Activated B cell treated with CpG ODN at 0.5 μM for 24 hours (primary cell): ENCODE measurements around the gene NGB. TPM values are rescaled to one million over a fixed set of nuclear protein-coding genes. Genes with fewer than 3 reads are reported as not detected.

ENCODE experiments used
- ATAC-seq: fragments of 200-7000 bp; cut with Tn5 transposase; one replicate; pipeline ENCODE4 v1.10.0; 2021; ENCODE audit warnings: low read depth, mild to moderate bottlenecking, moderate library complexity
- CTCF ChIA-PET: fragments of 350-600 bp; sonication (Branson Sonifier 250); formaldehyde crosslinking; loops from one replicate; lab custom pipeline; 2021; ENCODE audit warnings: antibody characterized with exemption; lab: Charles Lee
- POLR2A ChIA-PET: fragments of 350-600 bp; sonication (Branson Sonifier 250); formaldehyde crosslinking; loops from one replicate; lab custom pipeline; 2021; ENCODE audit warnings: antibody characterized with exemption; lab: Charles Lee
- DNase-seq: peaks from one replicate; pipeline ENCODE4 v3.0.0; 2022
- H3K27ac Mint-ChIP-seq: one replicate; pipeline ENCODE4 v1.8.0; 2020; ENCODE audit warnings: mixed read lengths
- H3K27me3 Mint-ChIP-seq: one replicate; pipeline ENCODE4 v1.8.0; 2021; ENCODE audit warnings: mixed read lengths
- H3K36me3 Mint-ChIP-seq: one replicate; pipeline ENCODE4 v1.8.0; 2021; ENCODE audit warnings: low read depth, mixed read lengths
- H3K4me1 Mint-ChIP-seq: one replicate; pipeline ENCODE4 v1.8.0; 2021; ENCODE audit warnings: mixed read lengths
- H3K4me3 Mint-ChIP-seq: one replicate; pipeline ENCODE4 v1.8.0; 2020; ENCODE audit warnings: mild to moderate bottlenecking, mixed read lengths
- H3K9me3 Mint-ChIP-seq: one replicate; pipeline ENCODE4 v1.8.0; 2020; ENCODE audit warnings: mixed read lengths
- intact Hi-C: fragments of 100-400 bp; cut with micrococcal nuclease; formaldehyde crosslinking; loops from one replicate; pipeline ENCODE4 v1.15.1; 2024
- total RNA-seq: library from RNA; stranded (reverse); gene quantifications from 2 replicates; pipeline ENCODE4 v1.2.3, GENCODE V29; 2022
- TF ChIP-seq, protein P1 (sequence below): fragments of 200-600 bp; IDR thresholded peaks from one replicate; pipeline ENCODE4 v1.8.0; 2022; ENCODE audit warnings: antibody characterized with exemption, mild to moderate bottlenecking

NGB gene
- total RNA-seq, 1 donor from 2014 or later: not detected

DNA sequence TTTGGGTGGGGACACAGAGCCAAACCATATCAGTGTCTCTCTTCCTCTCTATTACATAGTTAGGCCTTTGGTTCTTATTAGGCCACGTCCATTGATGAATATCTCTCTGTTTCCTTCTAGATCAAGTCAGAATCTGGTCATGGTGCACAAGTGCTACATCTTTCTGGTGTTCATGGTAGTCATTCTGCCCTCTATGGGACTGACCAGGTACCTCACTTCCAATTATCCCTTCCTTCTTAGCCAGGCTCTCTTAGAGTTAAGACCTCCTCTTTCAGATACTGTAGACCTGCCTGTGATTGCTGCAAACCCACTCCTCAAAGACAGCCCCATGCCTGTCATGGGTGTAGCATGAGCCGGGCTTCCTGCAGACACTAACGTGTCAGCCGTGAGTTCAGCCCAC is 25.2 kb downstream of the NGB start:
- Mint-ChIP-seq H3K4me3 (no peak overlapping the region), H3K9me3 (no peaks in the 10 kb centered on the region), H3K27ac (no peak overlapping the region), H3K4me1 (peaks cover 37% of the 10 kb centered on the region), H3K36me3 (no peaks in the 10 kb centered on the region), H3K27me3 (no peaks in the 10 kb centered on the region)
- CTCF ChIA-PET: no interaction called here
- POLR2A ChIA-PET: no interaction called here
- intact Hi-C loops: no loop called here
- ATAC-seq (no peak), DNase-seq (no peak)
- TF ChIP-seq, protein P1, sequence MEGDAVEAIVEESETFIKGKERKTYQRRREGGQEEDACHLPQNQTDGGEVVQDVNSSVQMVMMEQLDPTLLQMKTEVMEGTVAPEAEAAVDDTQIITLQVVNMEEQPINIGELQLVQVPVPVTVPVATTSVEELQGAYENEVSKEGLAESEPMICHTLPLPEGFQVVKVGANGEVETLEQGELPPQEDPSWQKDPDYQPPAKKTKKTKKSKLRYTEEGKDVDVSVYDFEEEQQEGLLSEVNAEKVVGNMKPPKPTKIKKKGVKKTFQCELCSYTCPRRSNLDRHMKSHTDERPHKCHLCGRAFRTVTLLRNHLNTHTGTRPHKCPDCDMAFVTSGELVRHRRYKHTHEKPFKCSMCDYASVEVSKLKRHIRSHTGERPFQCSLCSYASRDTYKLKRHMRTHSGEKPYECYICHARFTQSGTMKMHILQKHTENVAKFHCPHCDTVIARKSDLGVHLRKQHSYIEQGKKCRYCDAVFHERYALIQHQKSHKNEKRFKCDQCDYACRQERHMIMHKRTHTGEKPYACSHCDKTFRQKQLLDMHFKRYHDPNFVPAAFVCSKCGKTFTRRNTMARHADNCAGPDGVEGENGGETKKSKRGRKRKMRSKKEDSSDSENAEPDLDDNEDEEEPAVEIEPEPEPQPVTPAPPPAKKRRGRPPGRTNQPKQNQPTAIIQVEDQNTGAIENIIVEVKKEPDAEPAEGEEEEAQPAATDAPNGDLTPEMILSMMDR: no peak

DNA sequence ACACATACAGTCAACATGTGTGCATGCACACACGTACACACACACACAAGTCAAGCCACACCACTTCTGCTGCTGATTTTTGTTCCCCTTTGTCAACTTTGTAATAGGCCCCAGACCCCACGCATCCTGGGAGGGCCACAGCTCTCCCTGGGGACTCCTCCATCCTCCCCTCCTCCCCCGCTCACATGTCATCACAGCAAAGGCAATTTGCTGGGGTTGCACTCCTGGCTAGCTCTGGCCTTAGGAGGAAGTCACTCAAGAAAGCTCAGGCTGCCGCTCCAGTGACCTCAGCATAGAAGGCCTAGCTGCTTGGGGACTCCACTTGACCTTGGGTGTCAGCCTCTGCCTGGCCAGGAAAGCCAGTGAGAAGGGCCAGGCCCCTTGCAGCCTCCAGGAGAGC is 27.2 kb downstream of the NGB start:
- DNase-seq (peak; percentile 37), ATAC-seq (peak; percentile 97)
- peak overlapping the region; percentile 38 for H3K27ac Mint-ChIP-seq
- no peaks in the 10 kb centered on the region for H3K27me3 Mint-ChIP-seq
- ChIA-PET CTCF (no interaction called here), POLR2A (interaction anchor here (0.6 to 1.3 kb wide), 2 partner anchors 78 to 514 kb away, joined by 3 to 9 read pairs; partner anchors contain the start of gene GSTZ1)
- intact Hi-C loops: no loop called here
- TF ChIP-seq, protein P1: no peak
- no peaks in the 10 kb centered on the region for H3K9me3 Mint-ChIP-seq
- H3K4me3 Mint-ChIP-seq: no peak overlapping the region
- H3K4me1 Mint-ChIP-seq: peaks cover 37% of the 10 kb centered on the region
- no peaks in the 10 kb centered on the region for H3K36me3 Mint-ChIP-seq

DNA sequence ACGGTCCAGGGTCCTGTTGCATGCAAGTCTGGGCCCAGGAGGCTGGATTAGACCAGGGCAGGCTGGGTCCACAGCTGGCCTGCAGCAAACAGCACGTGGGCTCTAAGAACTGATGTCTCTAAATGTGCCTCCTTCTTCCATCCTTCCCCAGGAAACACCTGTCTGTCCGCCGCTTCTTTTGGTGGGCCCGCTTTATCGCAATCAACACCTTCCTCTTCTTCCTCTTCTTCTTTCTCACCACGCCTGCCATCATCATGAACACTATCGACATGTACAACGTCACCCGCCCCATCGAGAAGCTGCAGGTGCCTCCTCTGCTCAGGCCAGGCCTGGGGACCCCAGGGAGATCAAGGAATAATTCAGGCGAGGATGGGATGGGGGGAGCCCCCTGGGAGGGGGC is 28.3 kb downstream of the NGB start:
- no peak for DNase-seq
- CTCF ChIA-PET: no interaction called here
- Mint-ChIP-seq H3K27me3 (no peaks in the 10 kb centered on the region), H3K4me1 (peaks cover 37% of the 10 kb centered on the region), H3K4me3 (peak overlapping the region; percentile 12), H3K36me3 (no peaks in the 10 kb centered on the region), H3K9me3 (no peaks in the 10 kb centered on the region), H3K27ac (peak overlapping the region; percentile 14)
- TF ChIP-seq, protein P1: no peak
- ATAC-seq: no peak
- intact Hi-C loops: no loop called here
- POLR2A ChIA-PET: interaction anchor here (1.3 kb wide), 1 partner anchor 79 kb away, joined by 3 read pairs; the partner anchor contains the start of gene GSTZ1

DNA sequence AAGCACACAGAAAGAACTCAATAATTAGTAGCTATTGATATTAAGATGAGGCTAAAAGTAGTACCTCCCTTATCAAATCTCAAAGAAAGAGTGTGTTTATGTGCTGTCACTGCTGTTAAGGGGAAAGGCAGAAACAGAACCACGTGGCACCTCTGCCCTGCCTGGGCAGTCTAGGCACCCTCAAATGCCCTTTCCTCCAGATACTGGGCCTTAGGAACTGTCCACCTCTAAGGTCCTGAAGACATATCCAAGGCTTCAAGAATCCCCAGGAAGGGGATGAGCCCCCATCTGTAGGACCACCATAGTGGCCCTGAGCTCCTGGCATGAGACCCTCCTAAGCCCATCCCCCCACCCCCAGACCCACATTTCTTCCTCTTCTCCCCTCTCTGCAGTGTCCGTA is 29.1 kb downstream of the NGB start:
- Mint-ChIP-seq H3K27me3 (no peaks in the 10 kb centered on the region), H3K9me3 (no peaks in the 10 kb centered on the region), H3K36me3 (no peaks in the 10 kb centered on the region), H3K4me3 (no peak overlapping the region), H3K4me1 (peaks cover 37% of the 10 kb centered on the region), H3K27ac (no peak overlapping the region)
- POLR2A ChIA-PET: no interaction called here
- ATAC-seq (no peak), DNase-seq (no peak)
- CTCF ChIA-PET: no interaction called here
- TF ChIP-seq, protein P1: no peak
- intact Hi-C loops: no loop called here

DNA sequence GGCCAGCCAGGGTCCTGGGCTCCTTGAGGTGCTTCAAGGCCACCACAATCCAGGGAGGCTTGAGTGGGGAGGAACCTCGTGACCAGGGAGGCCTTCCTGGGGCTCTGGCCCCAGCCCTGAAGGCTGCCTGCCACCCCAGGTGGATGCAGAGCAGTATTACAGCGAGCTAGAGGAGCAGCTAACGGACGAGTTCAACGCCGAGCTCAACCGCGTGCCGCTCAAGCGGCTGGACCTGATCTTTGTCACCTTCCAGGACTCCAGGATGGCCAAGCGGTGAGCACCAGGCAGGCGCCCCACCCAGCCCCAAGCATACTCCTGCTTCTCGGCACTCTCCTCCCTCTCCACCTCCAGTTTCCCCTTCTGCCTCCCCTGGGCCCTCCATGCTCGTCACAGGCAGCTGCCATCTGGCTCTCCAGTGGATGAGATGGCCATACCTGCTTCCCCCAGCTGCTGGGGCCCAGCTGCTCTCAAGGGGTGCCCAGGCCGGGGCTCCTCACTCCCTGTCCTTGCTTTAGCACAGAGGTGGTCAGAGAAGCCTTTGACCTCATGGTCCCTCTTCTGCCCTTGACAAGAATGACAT is 30.6 kb downstream of the NGB start:
- POLR2A ChIA-PET: no interaction called here

More for the DNA sequence above, 30.6 kb downstream of the NGB start:
- H3K36me3 Mint-ChIP-seq: no peaks in the 10 kb centered on the region
- DNase-seq: no peak
- intact Hi-C loops: no loop called here
- no peak overlapping the region for H3K27ac Mint-ChIP-seq
- CTCF ChIA-PET: no interaction called here
- no peak for ATAC-seq
- peaks cover 35% of the 10 kb centered on the region for H3K4me1 Mint-ChIP-seq
- no peaks in the 10 kb centered on the region for H3K27me3 Mint-ChIP-seq
- no peak overlapping the region for H3K4me3 Mint-ChIP-seq
- TF ChIP-seq, protein P1: no peak
- H3K9me3 Mint-ChIP-seq: no peaks in the 10 kb centered on the region
